Left ventricle myocardium inferior (tissue), 1 donor: Measurements from ENCODE around the gene PHETA2. TPM values are rescaled to one million over a fixed set of nuclear protein-coding genes. Genes with fewer than 3 reads are reported as not detected.
A peak's percentile ranks its signal among the peaks of the same experiment; 100 is the strongest.

ENCODE experiments used
- DNase-seq: peaks from one replicate; pipeline ENCODE4 v3.0.0-alpha.2; 2020
- H3K27ac ChIP-seq: fragments of 200-600 bp; replicated peaks from 2 replicates; pipeline ENCODE4 v1.8.0; 2021
- H3K27me3 ChIP-seq: fragments of 200-600 bp; 2 replicates; pipeline ENCODE4 v1.8.0; 2021; ENCODE audit warnings: low read depth
- H3K36me3 ChIP-seq: fragments of 200-600 bp; 2 replicates; pipeline ENCODE4 v1.8.0; 2021
- H3K4me1 ChIP-seq: fragments of 200-600 bp; 2 replicates; pipeline ENCODE4 v1.8.0; 2021
- H3K4me3 ChIP-seq: fragments of 200-600 bp; 2 replicates; pipeline ENCODE4 v1.8.0; 2021; ENCODE audit warnings: mild to moderate bottlenecking, moderate library complexity
- H3K9me3 ChIP-seq: fragments of 200-600 bp; replicated peaks from 2 replicates; pipeline ENCODE4 v1.8.0; 2021
- intact Hi-C: fragments of 100-400 bp; cut with micrococcal nuclease; formaldehyde crosslinking; loops from one replicate; pipeline ENCODE4 v1.11.0; 2022
- total RNA-seq: library from RNA; stranded (reverse); fragmentation: NEBNext Ultra II Directional; extraction: Animal tissue kit (Norgen Biotek cat#: 25700); gene quantifications from one replicate; pipeline ENCODE4 v1.2.1, GENCODE V29; 2021
- TF ChIP-seq, protein P1 (sequence below): fragments of 200-600 bp; IDR thresholded peaks from 2 replicates; pipeline ENCODE4 v1.8.0; 2021; ENCODE audit warnings: antibody characterized with exemption, mild to moderate bottlenecking, borderline replicate concordance
- donor health status: DM: no; HTN: yes; CAD: no; lungs with severe emphysema.

PHETA2 gene
- total RNA-seq, 1 donor from 2014 or later = 3.4 TPM

DNA sequence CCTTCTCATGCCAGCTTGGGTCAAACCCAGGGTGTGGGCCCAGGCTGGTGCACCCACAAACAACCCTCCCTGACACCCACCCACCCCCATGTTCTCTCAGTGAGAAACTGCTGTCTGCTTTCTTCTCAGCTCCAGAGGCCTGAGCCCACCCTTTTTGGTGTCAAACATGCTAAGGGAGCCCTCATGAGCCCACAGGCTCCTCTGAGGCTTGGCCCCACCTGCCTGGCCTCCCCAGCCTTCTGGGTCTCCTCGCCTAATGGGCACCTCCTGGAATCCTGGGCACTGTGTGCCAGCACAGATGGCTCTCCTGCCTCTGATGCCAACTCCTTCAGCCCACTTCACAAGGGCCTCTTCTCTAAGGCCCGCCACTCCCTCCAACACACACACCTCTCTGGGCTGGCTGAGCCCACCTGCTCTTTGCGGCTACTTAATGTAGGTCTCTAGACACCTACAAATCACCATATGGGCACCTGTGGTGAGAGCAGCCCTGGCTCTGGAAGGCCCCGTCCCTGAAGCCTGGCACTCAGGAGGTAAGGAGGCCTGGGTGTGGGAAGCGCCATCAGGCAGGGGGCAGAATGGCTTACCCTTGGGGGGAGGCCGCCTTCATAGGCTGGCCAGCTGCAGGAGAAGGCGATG is 7.8 kb upstream of the PHETA2 start:
- peaks cover 60% of the 10 kb centered on the region for H3K36me3 ChIP-seq
- DNase-seq = no peak
- no peak overlapping the region for H3K27ac ChIP-seq
- H3K4me3 ChIP-seq = no peak overlapping the region
- peaks cover 20% of the 10 kb centered on the region for H3K4me1 ChIP-seq
- no peaks in the 10 kb centered on the region for H3K9me3 ChIP-seq
- TF ChIP-seq, protein P1, sequence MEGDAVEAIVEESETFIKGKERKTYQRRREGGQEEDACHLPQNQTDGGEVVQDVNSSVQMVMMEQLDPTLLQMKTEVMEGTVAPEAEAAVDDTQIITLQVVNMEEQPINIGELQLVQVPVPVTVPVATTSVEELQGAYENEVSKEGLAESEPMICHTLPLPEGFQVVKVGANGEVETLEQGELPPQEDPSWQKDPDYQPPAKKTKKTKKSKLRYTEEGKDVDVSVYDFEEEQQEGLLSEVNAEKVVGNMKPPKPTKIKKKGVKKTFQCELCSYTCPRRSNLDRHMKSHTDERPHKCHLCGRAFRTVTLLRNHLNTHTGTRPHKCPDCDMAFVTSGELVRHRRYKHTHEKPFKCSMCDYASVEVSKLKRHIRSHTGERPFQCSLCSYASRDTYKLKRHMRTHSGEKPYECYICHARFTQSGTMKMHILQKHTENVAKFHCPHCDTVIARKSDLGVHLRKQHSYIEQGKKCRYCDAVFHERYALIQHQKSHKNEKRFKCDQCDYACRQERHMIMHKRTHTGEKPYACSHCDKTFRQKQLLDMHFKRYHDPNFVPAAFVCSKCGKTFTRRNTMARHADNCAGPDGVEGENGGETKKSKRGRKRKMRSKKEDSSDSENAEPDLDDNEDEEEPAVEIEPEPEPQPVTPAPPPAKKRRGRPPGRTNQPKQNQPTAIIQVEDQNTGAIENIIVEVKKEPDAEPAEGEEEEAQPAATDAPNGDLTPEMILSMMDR = no peak
- intact Hi-C loops = no loop called here
- no peaks in the 10 kb centered on the region for H3K27me3 ChIP-seq

DNA sequence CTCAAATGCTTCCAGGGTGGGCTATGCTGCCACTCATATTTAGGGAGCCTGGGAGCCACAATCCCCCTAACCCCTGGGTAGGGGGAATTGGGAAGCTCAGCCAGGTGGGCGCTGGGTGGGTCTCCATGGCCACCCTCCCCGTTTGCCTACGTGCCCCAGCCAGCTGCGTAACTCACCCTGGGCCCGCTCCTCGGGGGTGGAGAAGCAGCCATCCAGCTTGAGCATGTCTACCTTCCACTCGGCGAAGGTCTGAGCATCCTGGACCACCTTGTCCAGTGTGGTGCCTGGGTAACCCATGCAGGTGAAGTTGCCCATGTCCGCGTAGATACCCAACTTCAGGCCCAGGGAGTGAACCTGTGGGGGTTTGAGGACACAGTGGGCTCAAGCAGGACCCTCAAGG is 7.1 kb upstream of the PHETA2 start:
- intact Hi-C loops = no loop called here
- no peak for DNase-seq
- TF ChIP-seq, protein P1 = no peak
- H3K4me3 ChIP-seq = no peak overlapping the region
- peaks cover 27% of the 10 kb centered on the region for H3K4me1 ChIP-seq
- no peak overlapping the region for H3K27ac ChIP-seq
- H3K9me3 ChIP-seq = no peaks in the 10 kb centered on the region
- H3K27me3 ChIP-seq = no peaks in the 10 kb centered on the region
- H3K36me3 ChIP-seq = peaks cover 53% of the 10 kb centered on the region

DNA sequence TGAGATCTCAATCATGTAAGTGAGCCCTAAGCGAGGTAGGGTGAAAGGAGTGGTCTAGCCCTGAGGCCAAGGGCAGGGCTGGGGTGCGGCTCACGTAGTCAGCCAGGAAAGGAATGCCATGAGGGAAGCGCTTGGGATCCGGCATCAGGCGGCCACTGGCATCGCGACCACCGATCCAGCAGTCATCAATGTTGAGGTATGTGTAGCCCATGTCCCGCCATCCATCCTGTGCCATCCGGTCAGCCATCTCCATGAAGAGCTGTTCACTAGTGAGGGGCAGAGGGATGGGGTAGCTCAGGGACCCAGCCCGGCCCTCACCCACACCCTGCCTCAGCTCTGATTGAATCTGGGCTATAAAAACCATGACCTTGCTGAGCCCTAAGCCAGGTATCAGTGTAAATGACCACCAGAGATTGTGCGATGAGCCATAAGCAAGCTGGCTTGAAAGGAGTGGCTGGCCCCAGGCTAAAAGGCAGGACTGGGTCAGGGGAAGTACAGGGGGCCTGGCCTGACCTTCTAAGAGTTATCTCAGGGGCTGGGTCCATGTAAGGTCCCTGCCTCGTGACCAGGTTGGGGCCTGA is 6.3 kb upstream of the PHETA2 start:
- TF ChIP-seq, protein P1 = no peak
- H3K27ac ChIP-seq = no peak overlapping the region
- DNase-seq = no peak
- no peaks in the 10 kb centered on the region for H3K27me3 ChIP-seq
- intact Hi-C loops = no loop called here
- H3K36me3 ChIP-seq = peaks cover 45% of the 10 kb centered on the region
- H3K4me1 ChIP-seq = peaks cover 34% of the 10 kb centered on the region
- no peaks in the 10 kb centered on the region for H3K9me3 ChIP-seq
- H3K4me3 ChIP-seq = no peak overlapping the region

DNA sequence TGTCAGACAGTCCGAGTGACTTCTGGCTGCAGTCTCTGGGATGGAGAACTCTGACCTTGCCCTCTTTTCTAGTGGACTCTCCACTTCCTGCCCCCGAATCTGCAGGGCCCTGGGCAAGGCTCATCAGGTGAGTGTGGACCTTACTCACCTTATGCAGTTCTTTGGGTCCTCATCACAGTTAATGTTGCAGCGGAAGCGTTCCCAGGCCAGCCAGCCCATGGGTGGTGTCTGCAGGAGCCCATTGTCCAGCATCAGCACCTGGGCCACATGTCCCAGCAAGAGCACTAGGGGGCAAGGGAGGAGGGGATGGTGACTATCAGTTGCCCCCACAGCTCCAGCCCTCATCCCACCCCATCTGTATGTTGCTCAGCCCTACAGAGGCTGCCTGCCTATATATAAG is 5.8 kb upstream of the PHETA2 start:
- peaks cover 40% of the 10 kb centered on the region for H3K4me1 ChIP-seq
- no peak overlapping the region for H3K27ac ChIP-seq
- TF ChIP-seq, protein P1 = no peak
- DNase-seq = no peak
- H3K4me3 ChIP-seq = no peak overlapping the region
- H3K9me3 ChIP-seq = no peaks in the 10 kb centered on the region
- no peaks in the 10 kb centered on the region for H3K27me3 ChIP-seq
- peaks cover 44% of the 10 kb centered on the region for H3K36me3 ChIP-seq
- intact Hi-C loops = no loop called here

DNA sequence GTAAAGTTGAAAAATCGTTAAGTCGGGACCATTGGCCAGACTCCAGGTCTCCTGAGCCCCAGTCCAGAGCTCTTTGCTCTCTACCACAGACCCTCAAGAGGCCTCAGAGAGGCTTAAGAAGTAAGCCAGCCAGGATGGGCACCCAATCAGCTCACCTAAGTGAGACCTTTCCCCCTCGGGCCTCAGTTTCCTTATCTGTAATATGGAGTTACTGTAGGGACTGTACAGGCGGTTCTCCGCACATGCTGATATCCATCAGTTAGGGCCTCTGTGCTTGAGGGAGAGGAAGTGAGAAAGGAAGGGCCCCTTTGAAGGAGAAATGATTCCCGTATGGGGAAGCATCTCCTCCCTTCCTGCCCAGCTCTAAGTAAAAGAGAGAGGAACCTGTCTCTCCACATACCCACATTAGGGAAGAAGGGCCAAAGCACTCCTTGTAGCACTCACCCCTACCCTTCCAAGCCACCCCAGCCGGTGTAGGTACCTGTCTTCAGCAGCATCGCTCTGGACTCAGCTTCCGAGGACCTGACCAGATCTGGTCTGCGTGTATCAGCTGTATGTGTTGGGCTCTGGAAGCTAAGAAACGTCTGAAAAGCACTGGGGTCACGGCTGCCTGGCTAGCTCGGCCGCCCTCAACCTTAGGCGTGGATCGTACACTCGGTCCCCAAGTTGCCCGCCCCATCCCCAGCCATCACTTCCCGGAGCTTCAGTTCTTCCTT is 4.1 kb upstream of the PHETA2 start:
- Histone ChIP-seq H3K4me1 (peaks cover 56% of the 10 kb centered on the region), H3K36me3 (peaks cover 35% of the 10 kb centered on the region), H3K27ac (peak overlapping the region; percentile 92), H3K4me3 (peak overlapping the region; percentile 87), H3K27me3 (no peaks in the 10 kb centered on the region), H3K9me3 (no peaks in the 10 kb centered on the region)
- DNase-seq = no peak
- TF ChIP-seq, protein P1 = no peak
- intact Hi-C loops = no loop called here
